ENCODE results near the gene VAMP2. TPM values are rescaled to one million over a fixed set of nuclear protein-coding genes. Genes with fewer than 3 reads are reported as not detected.

VAMP2 gene
- polyA plus RNA-seq, 1 donor from 2014 or later: 98.3 TPM

DNA sequence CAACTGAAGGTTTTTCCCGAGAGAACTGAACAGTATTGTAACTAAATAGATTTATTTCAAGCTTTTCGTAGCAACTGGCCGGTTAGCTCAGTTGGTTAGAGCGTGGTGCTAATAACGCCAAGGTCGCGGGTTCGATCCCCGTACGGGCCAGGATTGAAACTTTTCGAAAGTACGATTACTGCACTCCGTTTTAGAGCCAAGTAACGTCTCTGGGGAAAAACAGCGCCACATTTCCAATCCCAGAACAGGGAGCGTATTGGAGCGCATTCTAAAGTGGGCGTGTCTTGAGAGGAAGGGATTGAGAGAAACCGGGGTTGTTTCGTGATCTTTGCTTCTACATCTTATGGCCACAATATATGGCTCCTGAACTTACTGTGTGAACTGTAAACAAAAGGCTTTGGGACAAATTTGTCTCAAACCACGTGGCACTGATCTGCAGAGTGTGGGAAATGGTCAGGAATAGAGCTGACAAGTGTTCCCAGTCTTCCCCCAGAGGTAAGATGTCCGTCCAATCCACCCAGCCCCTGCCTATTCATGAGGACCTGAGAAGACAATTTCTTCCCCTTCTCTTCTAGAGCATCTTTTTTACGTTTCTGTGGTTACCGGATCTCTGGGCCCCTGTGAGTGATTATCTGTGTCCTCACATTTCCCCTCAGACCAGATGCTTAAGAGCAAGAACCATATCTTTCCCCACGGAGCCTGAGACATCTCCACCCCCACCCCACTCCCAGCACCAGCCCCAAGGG is 24.9 kb upstream of the VAMP2 start:
- Histone ChIP-seq H3K79me2 (replicated peaks; ENCODE audit: insufficient read depth, low read length) (no peaks in the 10 kb centered on the region), H3K4me3 (ENCODE audit: low read length) (peak overlapping the region; percentile 100), H3K36me3 (ENCODE audit: insufficient read depth, low read length) (no peaks in the 10 kb centered on the region), H3K27ac (ENCODE audit: low read length) (peak overlapping the region; percentile 87), H3F3A (ENCODE audit: insufficient read depth, low read length, poor library complexity, severe bottlenecking) (peaks cover 17% of the 10 kb centered on the region), H3K9me2 (ENCODE audit: insufficient read depth, low read length) (no peaks in the 10 kb centered on the region), H2AFZ (ENCODE audit: low read depth, low read length) (no peak overlapping the region), H3K27me3 (ENCODE audit: insufficient read depth, low read depth, low read length) (no peaks in the 10 kb centered on the region), H4K20me1 (ENCODE audit: insufficient read depth) (peaks cover 3% of the 10 kb centered on the region), H3K4me2 (ENCODE audit: low read length) (peak overlapping the region; percentile 77), H3K9ac (ENCODE audit: low read length) (peak overlapping the region; percentile 88), H3K9me3 (ENCODE audit: low read length) (no peaks in the 10 kb centered on the region)
- TF ChIP-seq POLR2AphosphoS5 (IDR thresholded peaks at IDR 0.05) (no peak), SMC3 (conservative IDR thresholded peaks at IDR 0.05; ENCODE audit: poor library complexity) (peak; percentile 42), EP300 (conservative IDR thresholded peaks at IDR 0.05; ENCODE audit: poor library complexity, severe bottlenecking) (peak; percentile 24), EZH2 (IDR thresholded peaks at IDR 0.05; ENCODE audit: borderline replicate concordance, insufficient read depth, low read length, poor library complexity, severe bottlenecking) (no peak), MXI1 (conservative IDR thresholded peaks at IDR 0.05; ENCODE audit: poor library complexity, severe bottlenecking) (peak; percentile 66)
- TF ChIP-seq, protein P1, sequence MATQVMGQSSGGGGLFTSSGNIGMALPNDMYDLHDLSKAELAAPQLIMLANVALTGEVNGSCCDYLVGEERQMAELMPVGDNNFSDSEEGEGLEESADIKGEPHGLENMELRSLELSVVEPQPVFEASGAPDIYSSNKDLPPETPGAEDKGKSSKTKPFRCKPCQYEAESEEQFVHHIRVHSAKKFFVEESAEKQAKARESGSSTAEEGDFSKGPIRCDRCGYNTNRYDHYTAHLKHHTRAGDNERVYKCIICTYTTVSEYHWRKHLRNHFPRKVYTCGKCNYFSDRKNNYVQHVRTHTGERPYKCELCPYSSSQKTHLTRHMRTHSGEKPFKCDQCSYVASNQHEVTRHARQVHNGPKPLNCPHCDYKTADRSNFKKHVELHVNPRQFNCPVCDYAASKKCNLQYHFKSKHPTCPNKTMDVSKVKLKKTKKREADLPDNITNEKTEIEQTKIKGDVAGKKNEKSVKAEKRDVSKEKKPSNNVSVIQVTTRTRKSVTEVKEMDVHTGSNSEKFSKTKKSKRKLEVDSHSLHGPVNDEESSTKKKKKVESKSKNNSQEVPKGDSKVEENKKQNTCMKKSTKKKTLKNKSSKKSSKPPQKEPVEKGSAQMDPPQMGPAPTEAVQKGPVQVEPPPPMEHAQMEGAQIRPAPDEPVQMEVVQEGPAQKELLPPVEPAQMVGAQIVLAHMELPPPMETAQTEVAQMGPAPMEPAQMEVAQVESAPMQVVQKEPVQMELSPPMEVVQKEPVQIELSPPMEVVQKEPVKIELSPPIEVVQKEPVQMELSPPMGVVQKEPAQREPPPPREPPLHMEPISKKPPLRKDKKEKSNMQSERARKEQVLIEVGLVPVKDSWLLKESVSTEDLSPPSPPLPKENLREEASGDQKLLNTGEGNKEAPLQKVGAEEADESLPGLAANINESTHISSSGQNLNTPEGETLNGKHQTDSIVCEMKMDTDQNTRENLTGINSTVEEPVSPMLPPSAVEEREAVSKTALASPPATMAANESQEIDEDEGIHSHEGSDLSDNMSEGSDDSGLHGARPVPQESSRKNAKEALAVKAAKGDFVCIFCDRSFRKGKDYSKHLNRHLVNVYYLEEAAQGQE (IDR thresholded peaks at IDR 0.05; ENCODE audit: borderline replicate concordance): peak; percentile 16

DNA sequence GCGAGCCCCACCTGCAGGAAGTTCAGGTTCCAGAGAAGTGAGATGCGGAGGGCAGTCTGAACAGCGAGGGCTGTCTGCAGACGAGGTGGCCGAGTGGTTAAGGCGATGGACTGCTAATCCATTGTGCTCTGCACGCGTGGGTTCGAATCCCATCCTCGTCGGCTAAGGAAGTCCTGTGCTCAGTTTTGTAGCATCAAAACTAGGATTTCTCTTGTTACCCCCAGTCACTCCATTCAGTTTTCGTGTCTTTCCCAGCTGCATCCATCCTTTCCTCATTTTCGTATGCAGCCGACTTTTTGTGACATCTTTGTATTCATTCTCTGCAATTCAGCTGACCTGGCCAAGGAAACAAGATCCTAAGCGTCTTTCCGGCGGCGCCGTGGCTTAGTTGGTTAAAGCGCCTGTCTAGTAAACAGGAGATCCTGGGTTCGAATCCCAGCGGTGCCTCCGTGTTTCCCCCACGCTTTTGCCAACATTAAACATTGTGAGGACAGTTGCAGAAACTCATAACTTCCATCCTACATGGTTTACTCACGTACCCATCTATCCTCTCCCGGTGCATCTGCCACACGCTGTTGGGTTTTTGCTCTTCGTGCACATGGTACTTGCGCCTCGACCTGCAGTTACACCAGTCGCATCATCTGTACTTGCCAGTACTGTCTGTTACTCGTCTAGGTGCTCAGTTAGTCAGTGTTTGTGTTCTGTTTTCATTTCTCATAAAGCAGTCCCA is 24.2 kb upstream of the VAMP2 start:
- no peaks in the 10 kb centered on the region for H3K27me3 ChIP-seq (ENCODE audit: insufficient read depth, low read depth, low read length)
- peaks cover 3% of the 10 kb centered on the region for H4K20me1 ChIP-seq (ENCODE audit: insufficient read depth)
- peak overlapping the region; percentile 87 for H3K27ac ChIP-seq (ENCODE audit: low read length)
- no peaks in the 10 kb centered on the region for H3K79me2 ChIP-seq (replicated peaks; ENCODE audit: insufficient read depth, low read length)
- TF ChIP-seq POLR2AphosphoS5 (IDR thresholded peaks at IDR 0.05) (peak; percentile 22), TAF1 (IDR thresholded peaks at IDR 0.05; ENCODE audit: low read depth) (no peak), EP300 (conservative IDR thresholded peaks at IDR 0.05; ENCODE audit: poor library complexity, severe bottlenecking) (no peak), MXI1 (conservative IDR thresholded peaks at IDR 0.05; ENCODE audit: poor library complexity, severe bottlenecking) (no peak), EZH2 (IDR thresholded peaks at IDR 0.05; ENCODE audit: borderline replicate concordance, insufficient read depth, low read length, poor library complexity, severe bottlenecking) (no peak), SMC3 (conservative IDR thresholded peaks at IDR 0.05; ENCODE audit: poor library complexity) (peak; percentile 64), RAD21 (conservative IDR thresholded peaks at IDR 0.05) (peak; percentile 62)
- TF ChIP-seq, protein P1 (IDR thresholded peaks at IDR 0.05; ENCODE audit: borderline replicate concordance): no peak
- TF ChIP-seq, protein P2, sequence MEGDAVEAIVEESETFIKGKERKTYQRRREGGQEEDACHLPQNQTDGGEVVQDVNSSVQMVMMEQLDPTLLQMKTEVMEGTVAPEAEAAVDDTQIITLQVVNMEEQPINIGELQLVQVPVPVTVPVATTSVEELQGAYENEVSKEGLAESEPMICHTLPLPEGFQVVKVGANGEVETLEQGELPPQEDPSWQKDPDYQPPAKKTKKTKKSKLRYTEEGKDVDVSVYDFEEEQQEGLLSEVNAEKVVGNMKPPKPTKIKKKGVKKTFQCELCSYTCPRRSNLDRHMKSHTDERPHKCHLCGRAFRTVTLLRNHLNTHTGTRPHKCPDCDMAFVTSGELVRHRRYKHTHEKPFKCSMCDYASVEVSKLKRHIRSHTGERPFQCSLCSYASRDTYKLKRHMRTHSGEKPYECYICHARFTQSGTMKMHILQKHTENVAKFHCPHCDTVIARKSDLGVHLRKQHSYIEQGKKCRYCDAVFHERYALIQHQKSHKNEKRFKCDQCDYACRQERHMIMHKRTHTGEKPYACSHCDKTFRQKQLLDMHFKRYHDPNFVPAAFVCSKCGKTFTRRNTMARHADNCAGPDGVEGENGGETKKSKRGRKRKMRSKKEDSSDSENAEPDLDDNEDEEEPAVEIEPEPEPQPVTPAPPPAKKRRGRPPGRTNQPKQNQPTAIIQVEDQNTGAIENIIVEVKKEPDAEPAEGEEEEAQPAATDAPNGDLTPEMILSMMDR (IDR thresholded peaks at IDR 0.05; ENCODE audit: poor library complexity, severe bottlenecking): peak; percentile 71
- H3K4me2 ChIP-seq (ENCODE audit: low read length): peak overlapping the region; percentile 77
- peaks cover 13% of the 10 kb centered on the region for H3F3A ChIP-seq (ENCODE audit: insufficient read depth, low read length, poor library complexity, severe bottlenecking)
- peak overlapping the region; percentile 45 for H2AFZ ChIP-seq (ENCODE audit: low read depth, low read length)
- H3K9me2 ChIP-seq (ENCODE audit: insufficient read depth, low read length): no peaks in the 10 kb centered on the region
- H3K4me3 ChIP-seq (ENCODE audit: low read length): peak overlapping the region; percentile 100
- no peaks in the 10 kb centered on the region for H3K36me3 ChIP-seq (ENCODE audit: insufficient read depth, low read length)
- peak overlapping the region; percentile 77 for H3K9ac ChIP-seq (ENCODE audit: low read length)
- no peaks in the 10 kb centered on the region for H3K9me3 ChIP-seq (ENCODE audit: low read length)
